Suprapubic skin (tissue), 4 donors: Measurements from ENCODE around the gene CLDN4. TPM values are rescaled to one million over a fixed set of nuclear protein-coding genes. Genes with fewer than 3 reads are reported as not detected.
A peak's percentile ranks its signal among the peaks of the same experiment; 100 is the strongest.
"Not testable (repeated sequence)": the region's sequence is repeated elsewhere in the genome, so short reads cannot be mapped to it uniquely, and the experiment has no call there.

Experiments
- DNase-seq, 2 donors: peaks; one replicate each; pipeline ENCODE4 v3.0.0-alpha.2; 2019; ENCODE audit warnings: low spot score in 2 of 2
- H3K27ac ChIP-seq: fragments of 200-600 bp; sonication (generic); one replicate; pipeline ENCODE4 v1.5.1; 2019
- H3K27me3 ChIP-seq: fragments of 200-600 bp; sonication (generic); one replicate; pipeline ENCODE4 v1.5.1; 2019
- H3K36me3 ChIP-seq: fragments of 200-600 bp; sonication (generic); one replicate; pipeline ENCODE4 v1.5.1; 2019
- H3K4me1 ChIP-seq: fragments of 200-600 bp; sonication (generic); one replicate; pipeline ENCODE4 v1.5.1; 2019
- H3K4me3 ChIP-seq: fragments of 200-600 bp; sonication (generic); one replicate; pipeline ENCODE4 v1.5.1; 2019; ENCODE audit warnings: mild to moderate bottlenecking
- H3K9me3 ChIP-seq: fragments of 200-600 bp; sonication (generic); one replicate; pipeline ENCODE4 v1.5.1; 2019
- CTCF ChIP-seq, 2 donors: fragments of 200-600 bp in 1 of 2; fragments of 450-650 bp in 1 of 2; sonication (generic) in 1 of 2; IDR thresholded peaks; one replicate each; pipeline ENCODE4 v1.5.1; 2016 to 2019; ENCODE audit warnings: antibody characterized with exemption in 2 of 2, mild to moderate bottlenecking in 1 of 2, moderate library complexity in 1 of 2
- EP300 ChIP-seq: sonication (generic); formaldehyde crosslinking; IDR thresholded peaks from one replicate; pipeline ENCODE4 v1.6.1; 2017; ENCODE audit warnings: antibody characterized with exemption
- POLR2A ChIP-seq, 2 donors: fragments of 450-650 bp; IDR thresholded peaks; one replicate each; pipeline ENCODE4 v1.6.1; 2017; ENCODE audit warnings: antibody characterized with exemption in 2 of 2, mild to moderate bottlenecking in 2 of 2, moderate library complexity in 2 of 2
- POLR2AphosphoS5 ChIP-seq, 3 donors: sonication (generic); formaldehyde crosslinking; IDR thresholded peaks; one replicate each; pipeline ENCODE4 v1.6.1; 2017; ENCODE audit warnings: antibody characterized with exemption in 3 of 3
- WGBS: methylation state at CpG from one replicate; pipeline ENCODE4 v1.1.5; 2018; 5-methylcytosine and 5-hydroxymethylcytosine counted together
- total RNA-seq, 4 donors: library from RNA; depleted of rRNA; stranded (reverse); fragments of >200 nt; gene quantifications; one replicate each; pipeline ENCODE4 v1.1.0, GENCODE V29; 2016

The CLDN4 gene
- total RNA-seq, 4 donors from 2014 or later: 82.6 to 389 (median 254) TPM

GRCh38 chr7:73831834-73832651, 1.2 kb downstream of the CLDN4 start:
- H3K4me1 ChIP-seq: peaks cover 59% of the 10 kb centered on the region
- DNase-seq: peak in 1 of 2 donors; percentile 87

GRCh38 chr7:73832806-73833205, 2.0 kb downstream of the CLDN4 start:
- 53% methylated on average over 13 of the region's 13 CpGs for WGBS

More at GRCh38 chr7:73831834-73832651, 1.2 kb downstream of the CLDN4 start:
- TF ChIP-seq POLR2AphosphoS5 (IDR thresholded peaks at IDR 0.05) (peak in 1 of 3 donors; percentile 46), POLR2A (IDR thresholded peaks at IDR 0.05) (no peak), CTCF (IDR thresholded peaks at IDR 0.05) (no peak), EP300 (no peak)
- Histone ChIP-seq H3K27me3 (no peaks in the 10 kb centered on the region), H3K27ac (peak overlapping the region; percentile 89), H3K9me3 (no peaks in the 10 kb centered on the region), H3K36me3 (no peaks in the 10 kb centered on the region), H3K4me3 (peak overlapping the region; percentile 47)
- 61% methylated on average over 6 of the region's 16 CpGs for WGBS

GRCh38 chr7:73833251-73833919, 2.6 kb downstream of the CLDN4 start:
- peaks cover 49% of the 10 kb centered on the region for H3K4me1 ChIP-seq
- TF ChIP-seq POLR2A (IDR thresholded peaks at IDR 0.05) (no peak), POLR2AphosphoS5 (IDR thresholded peaks at IDR 0.05) (no peak), CTCF (IDR thresholded peaks at IDR 0.05) (no peak), EP300 (no peak)

More at GRCh38 chr7:73832806-73833205, 2.0 kb downstream of the CLDN4 start:
- Histone ChIP-seq H3K4me3 (peak overlapping the region; percentile 47), H3K4me1 (peaks cover 54% of the 10 kb centered on the region), H3K27ac (peak overlapping the region; percentile 89), H3K36me3 (no peaks in the 10 kb centered on the region), H3K27me3 (no peaks in the 10 kb centered on the region), H3K9me3 (no peaks in the 10 kb centered on the region)
- TF ChIP-seq CTCF (IDR thresholded peaks at IDR 0.05) (no peak), EP300 (no peak), POLR2AphosphoS5 (IDR thresholded peaks at IDR 0.05) (no peak), POLR2A (IDR thresholded peaks at IDR 0.05) (no peak)
- DNase-seq: no peak

GRCh38 chr7:73834626-73835191, 3.9 kb downstream of the CLDN4 start:
- H3K4me1 ChIP-seq: peaks cover 42% of the 10 kb centered on the region
- no peak for TF ChIP-seq EP300
- no peak for TF ChIP-seq CTCF (IDR thresholded peaks at IDR 0.05)
- TF ChIP-seq POLR2AphosphoS5 (IDR thresholded peaks at IDR 0.05): no peak
- TF ChIP-seq POLR2A (IDR thresholded peaks at IDR 0.05): no peak
- DNase-seq: no peak
- H3K27me3 ChIP-seq: no peaks in the 10 kb centered on the region
- WGBS: 83% methylated on average over 2 of the region's 11 CpGs
- no peak overlapping the region for H3K27ac ChIP-seq
- H3K4me3 ChIP-seq: no peak overlapping the region
- no peaks in the 10 kb centered on the region for H3K36me3 ChIP-seq
- no peaks in the 10 kb centered on the region for H3K9me3 ChIP-seq

More at GRCh38 chr7:73833251-73833919, 2.6 kb downstream of the CLDN4 start:
- DNase-seq: no peak
- Histone ChIP-seq H3K4me3 (peak overlapping the region; percentile 47), H3K9me3 (no peaks in the 10 kb centered on the region), H3K27me3 (no peaks in the 10 kb centered on the region), H3K27ac (peak overlapping the region; percentile 89), H3K36me3 (no peaks in the 10 kb centered on the region)
- WGBS: 46% methylated on average over 12 of the region's 13 CpGs

GRCh38 chr7:73837167-73837566, 6.4 kb downstream of the CLDN4 start:
- peaks cover 31% of the 10 kb centered on the region for H3K4me1 ChIP-seq
- not testable (repeated sequence) for H3K27me3 ChIP-seq, H3K4me3 ChIP-seq, H3K27ac ChIP-seq, H3K36me3 ChIP-seq, DNase-seq, H3K9me3 ChIP-seq
